Measurements from ENCODE around the gene GPI. TPM values are rescaled to one million over a fixed set of nuclear protein-coding genes. Genes with fewer than 3 reads are reported as not detected.

The GPI gene
- total RNA-seq, 2 experiments from 2014 or later: 111 to 218 TPM

DNA sequence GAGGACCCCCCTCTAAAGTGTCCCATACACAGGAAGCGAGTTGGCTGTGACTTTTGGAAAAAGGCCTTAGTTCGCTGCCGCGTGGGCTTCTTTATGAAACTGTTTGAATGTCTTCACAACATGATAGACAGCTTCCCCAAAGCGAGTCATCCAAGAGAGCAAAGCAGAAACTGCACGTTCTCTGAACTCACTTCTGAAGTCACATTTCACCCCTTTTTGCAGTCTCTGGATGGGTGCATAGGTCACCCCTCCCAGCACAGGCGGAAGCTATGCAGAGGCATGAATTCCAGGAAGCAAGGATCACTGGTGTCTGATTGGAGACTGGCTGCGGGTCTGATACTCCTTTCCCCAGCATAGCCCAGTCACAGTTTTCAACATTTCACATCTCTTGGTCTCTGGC, 10.6 kb downstream of the GPI start:
- no peak overlapping the region for H2AFZ ChIP-seq (ENCODE audit: low read length)
- no peak overlapping the region for H3K4me3 ChIP-seq (ENCODE audit: low read depth, low read length, poor library complexity, severe bottlenecking)
- no peaks in the 10 kb centered on the region for H3K79me2 ChIP-seq (ENCODE audit: insufficient read depth, low read depth, low read length)
- no peak for TF ChIP-seq CTCF (conservative IDR thresholded peaks at IDR 0.05; ENCODE audit: low read length)
- TF ChIP-seq EZH2phosphoT487 (IDR thresholded peaks at IDR 0.05; ENCODE audit: borderline replicate concordance, low read depth, low read length): no peak
- no peak overlapping the region for H3K27ac ChIP-seq (ENCODE audit: low read depth, low read length, poor library complexity, severe bottlenecking)
- ChIA-PET CTCF (ENCODE audit: unreplicated experiment) (no interaction called here), POLR2A (no interaction called here)
- H4K20me1 ChIP-seq (ENCODE audit: insufficient read depth, low read length): no peaks in the 10 kb centered on the region
- intact Hi-C loops (cut with micrococcal nuclease; ENCODE audit: unreplicated experiment): no loop called here
- no peaks in the 10 kb centered on the region for H3K9me3 ChIP-seq (ENCODE audit: low read length)
- H3K9me2 ChIP-seq (ENCODE audit: insufficient read depth, low read length): no peaks in the 10 kb centered on the region
- H3K4me2 ChIP-seq (ENCODE audit: low read length): no peak overlapping the region
- H3K4me1 ChIP-seq (ENCODE audit: insufficient read depth, low read length, poor library complexity, severe bottlenecking): no peaks in the 10 kb centered on the region
- no TSS peak for BruUV-seq (replicated peaks)
- no peak for DNase-seq (ENCODE audit: low spot score)
- H3K36me3 ChIP-seq (ENCODE audit: insufficient read depth, low read length): peaks cover 84% of the 10 kb centered on the region

DNA sequence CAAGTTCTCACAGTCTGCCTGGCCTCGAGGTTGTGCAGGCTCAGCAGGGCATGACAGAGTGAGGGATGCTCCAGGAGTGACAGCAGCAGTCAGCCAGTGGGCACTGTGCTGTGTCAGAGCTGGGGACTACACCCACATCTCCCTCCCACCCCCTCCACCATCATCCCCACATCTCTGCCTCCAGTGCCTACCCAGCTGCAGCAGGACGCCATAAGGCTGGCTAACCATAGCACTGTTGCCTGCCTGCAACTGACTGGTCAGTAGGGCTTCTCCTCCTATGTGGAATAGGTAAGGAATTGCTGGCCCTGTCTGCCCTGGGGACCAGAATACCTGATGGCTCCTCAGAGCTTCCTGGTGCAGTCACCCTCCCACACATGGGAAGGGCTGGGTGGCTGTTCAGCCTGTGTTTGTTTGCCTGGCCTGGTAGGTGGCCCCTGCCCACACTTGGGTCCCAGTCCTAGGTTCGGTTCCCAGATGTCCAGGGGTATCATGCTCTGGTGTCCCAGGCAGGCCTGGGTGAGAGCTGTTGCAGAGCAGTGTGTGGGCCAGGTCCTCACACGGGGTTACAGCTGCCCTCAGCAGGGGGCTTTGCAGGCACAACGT, 15.7 kb downstream of the GPI start:
- no peaks in the 10 kb centered on the region for H3K79me2 ChIP-seq (ENCODE audit: insufficient read depth, low read depth, low read length)
- ChIA-PET CTCF (ENCODE audit: unreplicated experiment) (interaction anchor here (0.6 kb wide), 1 partner anchor 50 kb away, joined by 3 read pairs; no protein-coding TSS in a partner anchor), POLR2A (no interaction called here)
- H3K9me3 ChIP-seq (ENCODE audit: low read length): no peaks in the 10 kb centered on the region
- H3K36me3 ChIP-seq (ENCODE audit: insufficient read depth, low read length): peaks cover 93% of the 10 kb centered on the region
- no peak overlapping the region for H3K4me3 ChIP-seq (ENCODE audit: low read depth, low read length, poor library complexity, severe bottlenecking)
- no peaks in the 10 kb centered on the region for H3K4me1 ChIP-seq (ENCODE audit: insufficient read depth, low read length, poor library complexity, severe bottlenecking)
- no peak overlapping the region for H3K4me2 ChIP-seq (ENCODE audit: low read length)
- H2AFZ ChIP-seq (ENCODE audit: low read length): no peak overlapping the region
- H3K9me2 ChIP-seq (ENCODE audit: insufficient read depth, low read length): no peaks in the 10 kb centered on the region
- no peak overlapping the region for H3K27ac ChIP-seq (ENCODE audit: low read depth, low read length, poor library complexity, severe bottlenecking)
- DNase-seq (ENCODE audit: low spot score): no peak
- BruUV-seq (replicated peaks): no TSS peak
- H4K20me1 ChIP-seq (ENCODE audit: insufficient read depth, low read length): no peaks in the 10 kb centered on the region
- TF ChIP-seq EZH2phosphoT487 (IDR thresholded peaks at IDR 0.05; ENCODE audit: borderline replicate concordance, low read depth, low read length): no peak
- TF ChIP-seq CTCF (conservative IDR thresholded peaks at IDR 0.05; ENCODE audit: low read length): no peak
- intact Hi-C loops (cut with micrococcal nuclease; ENCODE audit: unreplicated experiment): no loop called here

DNA sequence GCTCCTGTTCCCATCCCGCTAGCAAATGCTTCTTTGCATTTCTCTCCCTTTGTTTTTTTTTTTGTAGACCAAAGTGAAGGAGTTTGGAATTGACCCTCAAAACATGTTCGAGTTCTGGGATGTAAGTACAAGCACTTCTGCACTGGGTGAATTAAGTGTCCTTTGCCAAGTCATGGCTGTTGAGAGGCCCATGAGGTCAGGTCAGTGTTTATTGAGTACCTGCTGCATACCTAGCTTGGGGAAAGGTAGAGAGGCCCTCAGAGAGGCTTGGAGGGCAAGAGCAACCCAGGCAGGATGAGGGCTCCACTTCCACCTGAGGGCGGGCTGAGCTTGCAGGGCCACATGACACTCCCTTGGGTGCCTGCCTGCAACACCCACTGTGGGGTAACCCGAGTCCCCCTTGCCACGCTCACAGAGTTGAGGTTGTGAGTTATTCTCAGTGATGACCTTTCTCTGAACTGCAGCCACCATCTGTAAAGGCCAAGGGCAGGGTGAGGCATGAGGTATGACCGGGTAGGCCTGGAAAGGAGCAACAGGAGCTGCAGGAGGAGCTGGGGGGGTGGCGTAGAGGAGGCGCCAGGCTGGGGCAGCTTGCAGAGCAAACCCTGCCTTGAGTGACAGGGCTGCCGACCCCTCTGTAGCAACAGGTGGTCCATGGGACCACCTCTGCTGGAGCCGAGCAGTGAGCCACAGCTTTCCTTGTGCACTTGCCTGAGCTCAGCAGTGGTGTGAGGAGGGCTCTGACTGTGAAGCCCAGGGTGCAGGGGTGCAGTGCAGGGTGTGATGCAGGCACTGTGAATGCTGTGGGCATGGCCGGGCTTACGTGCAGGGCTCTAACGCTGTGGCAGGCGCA, 16.6 kb downstream of the GPI start:
- peaks cover 93% of the 10 kb centered on the region for H3K36me3 ChIP-seq (ENCODE audit: insufficient read depth, low read length)
- no peak overlapping the region for H3K4me3 ChIP-seq (ENCODE audit: low read depth, low read length, poor library complexity, severe bottlenecking)
- H3K27ac ChIP-seq (ENCODE audit: low read depth, low read length, poor library complexity, severe bottlenecking): no peak overlapping the region
- no peaks in the 10 kb centered on the region for H3K4me1 ChIP-seq (ENCODE audit: insufficient read depth, low read length, poor library complexity, severe bottlenecking)
- CTCF ChIA-PET (ENCODE audit: unreplicated experiment): no interaction called here
- intact Hi-C loops (cut with micrococcal nuclease; ENCODE audit: unreplicated experiment): no loop called here
- no TSS peak for BruUV-seq (replicated peaks)
- no peaks in the 10 kb centered on the region for H4K20me1 ChIP-seq (ENCODE audit: insufficient read depth, low read length)
- H3K9me2 ChIP-seq (ENCODE audit: insufficient read depth, low read length): no peaks in the 10 kb centered on the region
- POLR2A ChIA-PET: interaction anchor here (0.5 kb wide), 1 partner anchor 51 kb away, joined by 3 read pairs; no protein-coding TSS in a partner anchor
- no peak for TF ChIP-seq CTCF (conservative IDR thresholded peaks at IDR 0.05; ENCODE audit: low read length)
- H3K79me2 ChIP-seq (ENCODE audit: insufficient read depth, low read depth, low read length): no peaks in the 10 kb centered on the region
- no peaks in the 10 kb centered on the region for H3K9me3 ChIP-seq (ENCODE audit: low read length)
- H2AFZ ChIP-seq (ENCODE audit: low read length): no peak overlapping the region
- no peak overlapping the region for H3K4me2 ChIP-seq (ENCODE audit: low read length)
- no peak for DNase-seq (ENCODE audit: low spot score)

Data from OCI-LY7 (cell line).